Measurements from ENCODE around the gene METTL18.
"Not testable (repeated sequence)": the region's sequence is repeated elsewhere in the genome, so short reads cannot be mapped to it uniquely, and the experiment has no call there.

METTL18 gene

GRCh38 chr1:169794530-169795416 lies at the start of gene METTL18:
TSS of gene METTL18 (minus strand) at chr1:169794907. CDS start at chr1:169793695, 1,212 bp downstream.
- DNase-seq = peak; percentile 97

- no peak for DNase-seq
These were observed 44.2 kb upstream of the METTL18 start for GRCh38 chr1:169838942-169839341.

GRCh38 chr1:169836198-169836597 lies 41.5 kb upstream of the METTL18 start:
- DNase-seq = no peak

- no peak for DNase-seq
These were observed 40.9 kb upstream of the METTL18 start for GRCh38 chr1:169835647-169836046.

- DNase-seq = no peak
These were observed 40.2 kb upstream of the METTL18 start for GRCh38 chr1:169834869-169835268.

GRCh38 chr1:169833179-169833901 lies 38.6 kb upstream of the METTL18 start:
- no peak for DNase-seq

GRCh38 chr1:169829671-169830070 lies 35.0 kb upstream of the METTL18 start:
- no peak for DNase-seq

GRCh38 chr1:169824153-169824552 lies 29.4 kb upstream of the METTL18 start:
- no peak for DNase-seq

GRCh38 chr1:169821500-169821899 lies 26.8 kb upstream of the METTL18 start:
- no peak for DNase-seq

- DNase-seq = no peak
These were observed 21.9 kb upstream of the METTL18 start for GRCh38 chr1:169816617-169817016.

GRCh38 chr1:169814265-169814664 lies 19.6 kb upstream of the METTL18 start:
- DNase-seq = no peak

GRCh38 chr1:169812131-169812530 lies 17.4 kb upstream of the METTL18 start:
- no peak for DNase-seq

GRCh38 chr1:169811418-169812035 lies 16.8 kb upstream of the METTL18 start:
- DNase-seq = not testable (repeated sequence)

GRCh38 chr1:169809370-169810095 lies 14.8 kb upstream of the METTL18 start:
- DNase-seq = peak; percentile 75

GRCh38 chr1:169804941-169805340 lies 10.2 kb upstream of the METTL18 start:
- no peak for DNase-seq

- DNase-seq = no peak
These were observed 8.2 kb upstream of the METTL18 start for GRCh38 chr1:169802888-169803287.

- DNase-seq = no peak
These were observed 2.6 kb upstream of the METTL18 start for GRCh38 chr1:169797281-169797680.

GRCh38 chr1:169796274-169796810 lies 1.6 kb upstream of the METTL18 start:
- no peak for DNase-seq

GRCh38 chr1:169795687-169796086 lies 980 bp upstream of the METTL18 start:
- DNase-seq = peak; percentile 66

- DNase-seq = no peak
These were observed 977 bp downstream of the METTL18 start for GRCh38 chr1:169793730-169794129.

GRCh38 chr1:169788402-169788801 lies 6.3 kb downstream of the METTL18 start:
- no peak for DNase-seq

GRCh38 chr1:169786974-169787373 lies 7.7 kb downstream of the METTL18 start:
- no peak for DNase-seq

GRCh38 chr1:169785267-169785666 lies 9.4 kb downstream of the METTL18 start:
- DNase-seq = no peak
